ENCODE measurements around the gene RHBDF2. TPM values are rescaled to one million over a fixed set of nuclear protein-coding genes. Genes with fewer than 3 reads are reported as not detected.

Gene RHBDF2
- total RNA-seq, 1 donor from 2014 or later, result 34.6 TPM

- intact Hi-C loops (cut with DNase I), result no loop called here
- no peak for TF ChIP-seq CTCF (IDR thresholded peaks at IDR 0.05)
- H3K36me3 ChIP-seq, result peaks cover 0 to 14% of the 10 kb centered on the region in 2 donors
These were observed 24.5 kb downstream of the RHBDF2 start for GRCh38 chr17:76476736-76477135.

GRCh38 chr17:76475302-76475701, 25.9 kb downstream of the RHBDF2 start:
- no peak for TF ChIP-seq CTCF (IDR thresholded peaks at IDR 0.05)
- no peak for TF ChIP-seq POLR2AphosphoS5 (IDR thresholded peaks at IDR 0.05; ENCODE audit: insufficient read depth in 1 of 2, low read depth in 1 of 2)
- TF ChIP-seq POLR2A (IDR thresholded peaks at IDR 0.05), result no peak
- Histone ChIP-seq H3K4me3 (no peak overlapping the region), H3K27ac (no peak overlapping the region), H3K9me3 (no peaks in the 10 kb centered on the region), H3K27me3 (no peaks in the 10 kb centered on the region), H3K36me3 (peaks cover 0 to 15% of the 10 kb centered on the region in 2 donors), H3K4me1 (no peaks in the 10 kb centered on the region)
- DNase-seq (ENCODE audit: extremely low spot score in 2 of 2), result no peak
- intact Hi-C loops (cut with DNase I), result no loop called here

More at GRCh38 chr17:76476736-76477135, 24.5 kb downstream of the RHBDF2 start:
- no peaks in the 10 kb centered on the region for H3K4me1 ChIP-seq
- H3K4me3 ChIP-seq, result no peak overlapping the region
- no peak overlapping the region for H3K27ac ChIP-seq
- H3K27me3 ChIP-seq, result no peaks in the 10 kb centered on the region
- no peaks in the 10 kb centered on the region for H3K9me3 ChIP-seq
- no peak for DNase-seq (ENCODE audit: extremely low spot score in 2 of 2)

GRCh38 chr17:76474894-76475293, 26.3 kb downstream of the RHBDF2 start:
- Histone ChIP-seq H3K36me3 (peaks cover 0 to 15% of the 10 kb centered on the region in 2 donors), H3K27ac (no peak overlapping the region), H3K9me3 (no peaks in the 10 kb centered on the region), H3K4me3 (no peak overlapping the region), H3K4me1 (no peaks in the 10 kb centered on the region), H3K27me3 (no peaks in the 10 kb centered on the region)
- TF ChIP-seq POLR2A (IDR thresholded peaks at IDR 0.05) (no peak), CTCF (IDR thresholded peaks at IDR 0.05) (no peak), POLR2AphosphoS5 (IDR thresholded peaks at IDR 0.05; ENCODE audit: insufficient read depth in 1 of 2, low read depth in 1 of 2) (no peak)
- intact Hi-C loops (cut with DNase I), result no loop called here
- no peak for DNase-seq (ENCODE audit: extremely low spot score in 2 of 2)

GRCh38 chr17:76474238-76474637, 27.0 kb downstream of the RHBDF2 start:
- no peaks in the 10 kb centered on the region for H3K9me3 ChIP-seq
- H3K27me3 ChIP-seq, result no peaks in the 10 kb centered on the region
- H3K36me3 ChIP-seq, result peaks cover 0 to 15% of the 10 kb centered on the region in 2 donors
- no peak overlapping the region for H3K4me3 ChIP-seq
- no peaks in the 10 kb centered on the region for H3K4me1 ChIP-seq
- intact Hi-C loops (cut with DNase I), result no loop called here
- H3K27ac ChIP-seq, result no peak overlapping the region
- DNase-seq (ENCODE audit: extremely low spot score in 2 of 2), result no peak
- TF ChIP-seq CTCF (IDR thresholded peaks at IDR 0.05), result no peak

DNA sequence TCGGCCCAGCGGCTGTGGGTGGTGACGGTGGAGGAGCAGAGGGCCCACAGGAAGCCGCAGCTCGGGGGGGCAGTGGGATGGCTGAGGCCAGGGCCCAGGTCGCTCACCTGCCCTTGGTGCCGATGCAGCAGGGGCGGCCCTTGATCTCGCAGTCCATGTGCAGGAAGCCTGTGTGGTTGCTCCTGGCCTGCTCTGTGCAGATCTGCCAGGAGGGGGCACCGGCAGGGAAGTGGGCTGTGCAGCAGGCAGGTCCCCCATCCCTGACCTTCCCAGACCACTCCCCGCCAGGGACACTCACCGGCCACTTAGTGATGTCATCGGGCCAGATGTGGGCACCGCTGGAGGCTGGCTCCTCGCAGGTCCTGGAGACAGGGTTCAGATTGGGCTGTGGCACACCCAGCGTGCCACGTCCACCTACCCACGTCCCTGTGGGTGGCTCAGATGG, 27.7 kb downstream of the RHBDF2 start:
- H3K9me3 ChIP-seq, result no peaks in the 10 kb centered on the region
- H3K4me1 ChIP-seq, result no peaks in the 10 kb centered on the region
- no peak for TF ChIP-seq POLR2A (IDR thresholded peaks at IDR 0.05)
- TF ChIP-seq POLR2AphosphoS5 (IDR thresholded peaks at IDR 0.05; ENCODE audit: insufficient read depth in 1 of 2, low read depth in 1 of 2), result no peak
- TF ChIP-seq CTCF (IDR thresholded peaks at IDR 0.05), result no peak
- intact Hi-C loops (cut with DNase I), result no loop called here
- H3K4me3 ChIP-seq, result no peak overlapping the region
- peaks cover 0 to 11% of the 10 kb centered on the region in 2 donors for H3K36me3 ChIP-seq
- no peak for DNase-seq (ENCODE audit: extremely low spot score in 2 of 2)
- no peaks in the 10 kb centered on the region for H3K27me3 ChIP-seq
- H3K27ac ChIP-seq, result no peak overlapping the region
